GM18861 (cell line): ENCODE results near the gene PTBP3.
"Not testable (repeated sequence)": the region's sequence is repeated elsewhere in the genome, so short reads cannot be mapped to it uniquely, and the experiment has no call there.

Source experiments
- ATAC-seq: cut with Tn5 transposase; IDR thresholded peaks from one replicate; pipeline ENCODE4 v1.9.1; 2021; ENCODE audit not compliant: unreplicated experiment

Gene PTBP3

DNA sequence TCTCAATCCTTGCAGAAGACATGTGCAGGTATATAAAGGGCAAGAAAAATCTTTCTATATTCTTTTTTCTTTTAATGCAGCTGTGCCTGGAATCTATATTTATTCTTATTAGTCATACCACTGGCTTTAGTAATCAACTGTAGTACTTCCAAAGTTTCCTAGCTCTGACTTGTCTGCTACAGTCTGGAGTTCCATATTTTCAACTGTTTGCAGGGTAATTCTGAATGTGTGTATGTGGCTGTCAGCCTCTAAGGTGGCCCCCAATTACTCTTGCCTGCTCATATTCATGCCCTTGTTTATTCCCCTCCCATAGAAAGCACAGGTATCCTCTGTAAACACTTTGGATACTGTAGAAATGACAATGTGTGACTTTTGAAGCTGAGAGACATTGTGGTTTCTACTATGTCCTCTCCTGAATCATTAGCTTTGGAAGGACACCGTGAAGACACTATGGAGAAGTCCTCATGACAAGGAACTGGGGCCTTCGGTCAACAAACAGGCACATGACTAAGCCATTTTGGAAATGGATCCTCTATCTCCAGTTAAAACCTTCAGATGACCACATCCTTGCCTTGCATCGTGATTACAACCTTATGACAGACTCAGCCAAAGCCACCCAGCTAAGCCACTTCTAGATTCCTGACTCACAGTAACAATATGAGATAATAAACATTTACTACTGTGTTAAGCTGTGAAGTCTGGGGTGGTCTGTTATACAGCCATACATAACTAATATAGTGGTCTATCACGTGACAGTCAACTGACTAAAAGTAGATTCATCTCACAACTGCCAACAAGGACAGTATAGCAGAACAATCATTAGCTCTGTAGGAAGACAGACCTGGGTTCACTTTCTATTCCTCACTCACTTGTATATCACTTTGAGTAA, 108.8 kb downstream of the PTBP3 start:
- ATAC-seq, result peak; percentile 66

GRCh38 chr9:112218908-112219307, 114.5 kb downstream of the PTBP3 start:
- ATAC-seq, result peak; percentile 90

DNA sequence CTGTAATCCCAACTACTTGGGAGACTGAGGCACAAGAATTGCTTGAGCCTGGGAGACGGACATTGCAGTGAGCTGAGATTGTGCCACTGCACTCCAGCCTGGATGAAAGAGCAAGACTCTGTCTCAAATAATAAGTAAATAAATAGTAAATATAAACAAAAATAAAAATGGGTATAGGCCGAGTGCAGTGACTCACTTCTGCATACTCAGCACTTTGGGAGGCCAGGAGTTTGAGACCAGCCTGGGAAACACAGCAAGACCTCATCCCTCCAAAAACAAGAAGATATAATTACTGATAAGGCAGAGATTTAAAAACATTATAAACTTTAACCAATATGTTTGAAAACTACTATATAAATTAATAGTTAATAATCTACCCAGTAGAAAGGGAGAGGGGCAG, 120.5 kb downstream of the PTBP3 start:
- no peak for ATAC-seq

- ATAC-seq, result no peak
Observed at GRCh38 chr9:112207451-112207850, 126.0 kb downstream of the PTBP3 start.

- ATAC-seq, result no peak
Observed at GRCh38 chr9:112203536-112203935, 129.9 kb downstream of the PTBP3 start.

- ATAC-seq, result no peak
Observed at GRCh38 chr9:112200711-112201110, 132.7 kb downstream of the PTBP3 start.

- no peak for ATAC-seq
Observed at GRCh38 chr9:112198646-112199045, 134.8 kb downstream of the PTBP3 start.

DNA sequence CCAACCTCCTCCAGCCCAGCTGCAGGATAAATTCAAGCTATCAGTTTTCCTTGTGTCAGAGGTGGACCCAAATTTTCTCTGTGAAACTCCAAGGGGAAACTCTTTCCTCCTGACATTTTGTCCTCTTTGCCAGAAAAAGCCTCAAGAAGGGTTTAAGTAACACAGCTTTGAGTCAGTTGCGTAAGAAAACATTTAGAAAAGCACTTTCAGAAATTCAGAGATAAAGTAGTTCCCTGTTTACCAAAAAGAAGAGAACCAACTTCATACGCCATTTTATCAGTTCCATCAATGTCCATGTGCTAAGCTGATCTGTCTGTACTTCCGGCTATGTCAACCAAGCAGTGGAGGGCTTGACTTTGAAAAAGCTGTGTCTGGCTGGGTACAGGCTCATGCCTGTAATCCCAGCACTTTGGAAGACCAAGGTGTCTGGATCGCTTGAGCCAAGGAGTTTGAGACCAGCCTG, 138.4 kb downstream of the PTBP3 start:
- ATAC-seq, result no peak

- no peak for ATAC-seq
Observed at GRCh38 chr9:112193572-112194288, 139.7 kb downstream of the PTBP3 start.

DNA sequence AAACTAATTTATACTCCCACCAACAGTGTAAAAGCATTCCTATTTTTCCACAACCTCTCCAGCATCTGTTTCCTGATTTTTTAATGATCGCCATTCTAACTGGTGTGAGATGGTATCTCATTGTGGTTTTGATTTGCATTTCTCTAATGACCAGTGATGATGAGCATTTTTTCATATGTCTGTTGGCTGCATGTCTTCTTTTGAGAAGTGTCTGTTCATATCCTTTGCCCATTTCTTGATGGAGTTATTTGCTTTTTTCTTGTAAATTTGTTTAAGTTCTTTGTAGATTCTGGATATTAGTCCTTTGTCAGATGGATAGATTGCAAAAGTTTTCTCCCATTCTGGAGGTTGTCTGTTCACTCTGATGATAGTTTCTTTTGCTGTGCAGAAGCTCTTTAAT, 143.1 kb downstream of the PTBP3 start:
- not testable (repeated sequence) for ATAC-seq

GRCh38 chr9:112188884-112189283, 144.5 kb downstream of the PTBP3 start:
- ATAC-seq, result no peak

- no peak for ATAC-seq
Observed at GRCh38 chr9:112187404-112187803, 146.0 kb downstream of the PTBP3 start.

GRCh38 chr9:112186695-112187094, 146.7 kb downstream of the PTBP3 start:
- ATAC-seq, result no peak

DNA sequence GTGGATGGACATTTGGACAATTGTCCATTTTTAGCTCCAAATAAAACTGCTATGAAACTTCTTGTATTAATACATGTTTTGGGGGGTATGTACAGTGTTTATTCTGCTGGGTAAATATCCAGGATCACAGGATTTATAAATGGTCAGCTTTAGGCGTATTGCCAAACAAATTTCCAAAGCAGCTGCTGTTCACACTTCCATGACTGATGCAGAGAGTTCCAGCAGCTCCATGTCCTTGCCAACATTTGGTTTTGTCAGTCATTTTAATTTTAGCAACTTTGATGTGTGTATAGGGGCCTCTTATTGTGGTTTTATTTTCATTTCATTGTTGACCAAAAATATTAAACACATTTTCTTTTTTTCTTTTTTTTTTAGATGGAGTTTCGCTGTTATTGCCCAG, 148.5 kb downstream of the PTBP3 start:
- no peak for ATAC-seq

- no peak for ATAC-seq
Observed at GRCh38 chr9:112184221-112184620, 149.2 kb downstream of the PTBP3 start.

DNA sequence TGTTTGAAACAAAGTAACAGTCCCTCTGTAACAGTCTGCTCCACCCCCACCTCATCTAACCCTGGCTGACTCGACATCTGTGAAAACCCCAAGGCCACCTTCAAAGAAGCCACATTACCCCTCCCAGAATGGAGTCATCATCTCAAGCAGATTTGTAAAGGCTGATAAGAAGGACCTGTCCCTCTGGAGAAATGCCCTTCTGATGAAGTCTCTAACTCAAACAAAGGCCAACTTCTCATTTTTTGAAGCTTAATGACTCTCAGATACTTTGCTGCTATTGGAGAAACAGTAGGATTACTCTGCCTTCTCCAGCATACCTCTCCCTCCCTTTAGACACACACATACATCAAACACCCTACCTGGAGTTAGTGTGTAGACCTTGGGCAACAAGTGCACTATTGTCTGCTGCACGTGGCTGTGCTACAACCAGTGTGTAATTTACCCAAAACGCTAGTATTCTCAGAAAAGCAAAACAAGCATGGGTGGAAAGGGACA, 153.0 kb downstream of the PTBP3 start:
- ATAC-seq, result no peak

DNA sequence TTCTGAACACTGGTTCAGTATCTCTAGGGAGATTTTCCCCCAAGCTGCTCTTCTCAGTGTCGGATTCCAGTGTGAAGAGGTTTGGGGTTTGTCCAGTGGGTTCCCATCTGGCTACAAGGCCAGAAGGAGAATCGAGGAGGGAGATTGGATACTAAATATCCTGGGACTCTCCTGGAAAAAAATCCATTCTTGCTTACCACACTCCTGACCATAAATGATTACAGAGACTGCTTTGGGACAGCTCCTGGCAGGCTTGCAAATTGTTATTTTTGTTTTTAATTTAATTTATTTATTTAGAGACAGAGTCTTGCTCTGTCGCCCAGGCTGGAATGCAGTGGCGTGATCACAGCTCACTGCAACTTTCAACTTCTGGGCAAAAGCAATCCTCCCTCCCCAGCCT, 153.6 kb downstream of the PTBP3 start:
- no peak for ATAC-seq

DNA sequence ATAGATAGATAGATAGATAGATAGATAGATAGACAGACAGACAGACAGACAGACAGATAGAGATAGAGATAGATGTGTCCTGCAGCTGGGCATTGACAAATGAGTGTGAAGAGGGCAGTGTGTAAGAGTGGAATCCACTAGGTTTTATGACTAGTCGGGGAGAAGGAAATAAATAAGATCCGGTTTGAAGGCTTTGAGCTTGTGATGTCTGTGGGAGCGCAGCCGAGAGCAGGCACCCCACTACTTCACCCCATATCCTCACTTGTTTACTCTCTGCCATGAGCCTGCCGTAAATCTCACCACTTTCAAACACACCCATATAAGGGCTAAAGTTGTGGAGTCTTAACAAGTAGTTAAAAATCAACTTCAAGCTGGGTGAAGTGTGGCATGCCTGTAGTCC, 156.9 kb downstream of the PTBP3 start:
- no peak for ATAC-seq

GRCh38 chr9:112175796-112176315, 157.6 kb downstream of the PTBP3 start:
- ATAC-seq, result no peak

DNA sequence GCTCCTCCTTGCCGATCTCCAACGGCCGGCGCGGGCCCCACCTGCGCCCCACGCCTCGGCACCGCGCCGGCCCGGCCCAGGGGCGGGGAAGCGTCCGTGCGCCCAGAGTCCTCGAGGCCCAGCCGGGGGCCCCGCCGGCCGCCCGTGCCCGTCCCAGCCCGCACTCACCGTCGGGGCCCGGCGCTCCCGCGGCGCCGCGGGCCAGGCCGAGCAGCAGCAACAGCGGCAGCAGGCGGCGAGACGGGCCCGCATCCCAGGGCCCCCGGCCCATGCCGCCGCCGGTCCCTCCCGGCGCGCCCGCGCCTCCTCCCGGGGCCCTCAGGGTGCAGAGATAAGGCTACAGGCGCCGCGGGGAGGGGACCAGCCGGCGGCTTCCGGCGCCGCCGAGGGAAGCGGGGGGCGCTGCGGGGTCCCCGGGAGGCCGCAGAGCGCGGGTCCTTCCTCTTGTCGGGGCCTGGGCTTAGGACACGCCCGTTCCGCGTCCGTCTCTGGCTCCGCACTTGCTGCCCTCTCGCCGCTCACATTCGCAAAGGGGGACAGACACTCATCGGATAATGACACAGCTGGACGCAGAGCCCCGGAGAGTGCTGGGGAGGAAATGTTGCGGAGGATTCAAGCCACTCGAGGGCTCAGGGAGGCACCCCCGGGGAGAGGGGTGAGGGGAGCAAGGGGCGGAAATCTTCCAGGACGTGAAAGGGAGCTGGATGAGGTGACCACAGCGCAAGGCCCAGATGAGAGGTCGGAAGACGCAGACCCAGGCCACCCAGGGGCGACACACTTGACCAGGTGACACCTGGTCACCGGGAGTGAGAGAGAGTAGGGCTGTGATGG, 158.2 kb downstream of the PTBP3 start, which contains the start of gene SUSD1:
SUSD1 (minus strand) TSS at position 333 of the 831 bp plus-strand sequence; CDS start at position 271, 62 bp downstream.
- peak; percentile 22 for ATAC-seq
